Measurements from ENCODE around the gene EFHC1.
"Not testable (repeated sequence)": the region's sequence is repeated elsewhere in the genome, so short reads cannot be mapped to it uniquely, and the experiment has no call there.

The EFHC1 gene

DNA sequence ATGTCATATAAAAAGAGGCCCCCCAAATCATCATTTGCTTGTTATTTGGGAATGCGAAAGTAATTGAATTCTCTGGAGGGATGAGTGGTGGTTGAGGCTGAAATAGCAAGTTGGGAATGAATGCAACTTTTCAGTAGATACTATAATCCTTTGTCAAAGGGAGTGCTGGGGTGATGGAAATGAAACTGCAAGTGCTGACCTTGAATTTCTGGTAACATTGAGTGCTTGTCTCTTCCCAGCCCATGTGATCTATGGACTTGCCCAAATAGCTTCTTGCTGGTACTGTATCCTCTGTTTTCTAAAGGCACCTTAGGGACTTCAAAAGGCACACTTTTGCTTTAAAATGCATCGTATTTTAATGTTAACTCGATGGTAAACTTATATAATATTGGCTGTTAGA lies 43.4 kb upstream of the EFHC1 start:
- Mint-ChIP-seq H3K36me3 (ENCODE audit: low read depth) (peaks cover 11% of the 10 kb centered on the region), H3K9me3 (no peaks in the 10 kb centered on the region), H3K27ac (no peak overlapping the region), H3K27me3 (ENCODE audit: low read depth) (no peaks in the 10 kb centered on the region), H3K4me1 (peaks cover 7% of the 10 kb centered on the region), H3K4me3 (no peak overlapping the region)
- TF ChIP-seq, protein P1, sequence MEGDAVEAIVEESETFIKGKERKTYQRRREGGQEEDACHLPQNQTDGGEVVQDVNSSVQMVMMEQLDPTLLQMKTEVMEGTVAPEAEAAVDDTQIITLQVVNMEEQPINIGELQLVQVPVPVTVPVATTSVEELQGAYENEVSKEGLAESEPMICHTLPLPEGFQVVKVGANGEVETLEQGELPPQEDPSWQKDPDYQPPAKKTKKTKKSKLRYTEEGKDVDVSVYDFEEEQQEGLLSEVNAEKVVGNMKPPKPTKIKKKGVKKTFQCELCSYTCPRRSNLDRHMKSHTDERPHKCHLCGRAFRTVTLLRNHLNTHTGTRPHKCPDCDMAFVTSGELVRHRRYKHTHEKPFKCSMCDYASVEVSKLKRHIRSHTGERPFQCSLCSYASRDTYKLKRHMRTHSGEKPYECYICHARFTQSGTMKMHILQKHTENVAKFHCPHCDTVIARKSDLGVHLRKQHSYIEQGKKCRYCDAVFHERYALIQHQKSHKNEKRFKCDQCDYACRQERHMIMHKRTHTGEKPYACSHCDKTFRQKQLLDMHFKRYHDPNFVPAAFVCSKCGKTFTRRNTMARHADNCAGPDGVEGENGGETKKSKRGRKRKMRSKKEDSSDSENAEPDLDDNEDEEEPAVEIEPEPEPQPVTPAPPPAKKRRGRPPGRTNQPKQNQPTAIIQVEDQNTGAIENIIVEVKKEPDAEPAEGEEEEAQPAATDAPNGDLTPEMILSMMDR (IDR thresholded peaks at IDR 0.05; ENCODE audit: unreplicated experiment in 3 of 3): no peak

DNA sequence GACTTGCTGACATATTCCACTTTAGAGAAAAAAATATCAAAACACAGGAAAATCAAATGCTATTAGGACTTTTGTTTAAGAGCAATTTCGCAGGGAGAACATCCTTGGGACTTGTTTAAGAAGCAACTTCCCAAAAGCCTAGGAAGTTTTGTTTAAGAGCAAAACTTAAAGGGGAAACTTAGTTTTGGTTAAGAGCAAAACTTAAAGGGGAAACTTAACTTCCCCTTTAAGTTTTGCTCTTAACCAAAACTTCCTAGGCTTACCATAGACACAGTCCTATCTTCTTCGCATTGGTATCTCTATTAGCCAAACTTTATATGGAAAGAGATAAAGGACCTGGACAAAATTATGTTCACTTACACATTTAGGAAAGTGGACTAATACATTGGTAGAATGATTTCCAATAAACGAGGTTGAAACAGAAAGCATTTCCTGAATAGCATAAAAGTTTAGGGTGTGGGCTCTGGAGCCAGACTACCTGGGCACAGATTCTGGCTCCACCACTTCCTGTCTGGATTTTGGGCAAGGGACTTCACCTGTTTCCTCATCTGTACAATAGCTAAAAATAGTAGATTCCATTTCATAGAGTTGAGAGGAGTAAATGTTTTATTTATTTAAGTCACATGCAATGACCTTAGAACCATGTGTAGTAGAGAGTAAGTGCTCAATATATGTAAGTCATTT lies 42.5 kb upstream of the EFHC1 start:
- TF ChIP-seq, protein P1 (IDR thresholded peaks at IDR 0.05; ENCODE audit: unreplicated experiment in 3 of 3): no peak
- Mint-ChIP-seq H3K4me1 (no peaks in the 10 kb centered on the region), H3K4me3 (no peak overlapping the region), H3K36me3 (ENCODE audit: low read depth) (peaks cover 16% of the 10 kb centered on the region), H3K27ac (no peak overlapping the region), H3K27me3 (ENCODE audit: low read depth) (no peaks in the 10 kb centered on the region), H3K9me3 (no peaks in the 10 kb centered on the region)

DNA sequence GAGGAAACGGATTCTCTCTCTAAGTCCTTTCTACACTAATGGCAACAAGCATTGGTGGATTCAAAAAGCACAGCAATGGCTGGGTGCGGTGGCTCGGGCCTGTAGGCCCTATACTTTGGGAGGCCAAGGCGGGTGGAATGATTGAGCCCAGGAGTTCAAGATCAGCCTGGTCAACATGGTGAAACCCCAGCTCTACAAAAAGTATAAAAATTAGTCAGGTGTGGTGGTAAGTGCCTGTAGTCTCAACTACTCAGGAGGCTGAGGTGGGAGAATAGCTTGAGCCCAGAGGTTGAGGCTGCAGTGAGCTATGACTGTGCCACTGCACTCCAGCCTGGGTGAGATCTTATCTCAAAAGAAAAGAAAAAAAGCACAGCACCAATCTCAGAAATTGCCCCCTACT lies 38.9 kb upstream of the EFHC1 start:
- TF ChIP-seq, protein P1 (IDR thresholded peaks at IDR 0.05; ENCODE audit: unreplicated experiment in 3 of 3): no peak
- H3K4me1 Mint-ChIP-seq: no peaks in the 10 kb centered on the region
- H3K27ac Mint-ChIP-seq: no peak overlapping the region
- H3K9me3 Mint-ChIP-seq: no peaks in the 10 kb centered on the region
- H3K27me3 Mint-ChIP-seq (ENCODE audit: low read depth): no peaks in the 10 kb centered on the region
- peaks cover 18% of the 10 kb centered on the region for H3K36me3 Mint-ChIP-seq (ENCODE audit: low read depth)
- H3K4me3 Mint-ChIP-seq: no peak overlapping the region

DNA sequence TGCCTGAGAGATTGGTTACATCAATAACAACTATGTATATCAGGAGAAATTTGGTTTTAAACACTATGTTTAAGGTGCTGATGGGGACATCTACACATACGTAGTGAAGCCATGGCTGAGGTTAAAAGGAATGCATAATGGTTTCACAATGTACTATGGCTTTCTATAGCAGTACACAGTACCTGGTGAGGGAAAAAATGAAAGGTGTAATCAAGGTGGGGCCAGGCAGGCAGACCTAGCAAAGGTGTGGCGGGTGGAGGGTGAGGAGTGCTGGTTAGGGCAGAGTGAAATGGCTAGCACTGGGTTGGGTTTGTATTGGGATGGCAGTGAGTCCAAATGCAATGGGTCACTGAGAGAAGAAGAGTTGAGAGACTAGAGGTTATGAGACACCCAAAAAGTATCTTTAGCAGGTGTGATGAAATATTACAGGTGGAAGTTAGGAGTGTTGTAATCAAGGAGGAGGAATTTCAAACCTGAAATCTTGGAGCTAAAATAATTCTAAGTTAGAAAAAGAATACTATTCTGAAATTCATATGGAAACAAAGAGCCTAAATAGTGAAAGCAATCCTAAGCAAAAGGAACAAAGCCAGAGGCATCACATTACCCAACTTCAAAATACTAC lies 35.9 kb upstream of the EFHC1 start:
- Mint-ChIP-seq H3K4me1 (no peaks in the 10 kb centered on the region), H3K27me3 (ENCODE audit: low read depth) (no peaks in the 10 kb centered on the region), H3K4me3 (no peak overlapping the region), H3K36me3 (ENCODE audit: low read depth) (peaks cover 18% of the 10 kb centered on the region), H3K9me3 (peaks cover 6% of the 10 kb centered on the region), H3K27ac (no peak overlapping the region)
- TF ChIP-seq, protein P1 (IDR thresholded peaks at IDR 0.05; ENCODE audit: unreplicated experiment in 3 of 3): no peak

DNA sequence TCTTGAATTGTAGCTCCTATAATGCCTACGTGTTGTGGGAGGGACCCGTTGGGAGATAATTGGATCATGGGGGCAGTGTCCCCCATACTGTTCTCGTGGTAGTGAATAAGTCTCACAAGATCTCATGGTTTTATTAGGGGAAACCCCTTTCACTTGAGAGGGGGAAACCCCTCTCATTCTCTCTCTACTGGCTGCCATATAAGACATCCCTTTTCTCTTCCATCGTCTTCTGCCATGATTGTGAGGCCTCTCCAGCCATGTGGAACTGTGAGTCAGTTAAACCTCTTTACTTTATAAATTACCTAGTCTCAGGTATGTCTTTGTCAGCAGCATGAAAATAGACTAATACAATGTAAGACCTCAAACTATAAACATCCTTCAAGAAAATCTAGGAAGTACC lies 35.1 kb upstream of the EFHC1 start:
- no peak overlapping the region for H3K27ac Mint-ChIP-seq
- H3K27me3 Mint-ChIP-seq (ENCODE audit: low read depth): no peaks in the 10 kb centered on the region
- H3K9me3 Mint-ChIP-seq: peaks cover 6% of the 10 kb centered on the region
- TF ChIP-seq, protein P1 (IDR thresholded peaks at IDR 0.05; ENCODE audit: unreplicated experiment in 3 of 3): no peak
- H3K36me3 Mint-ChIP-seq (ENCODE audit: low read depth): peaks cover 18% of the 10 kb centered on the region
- no peak overlapping the region for H3K4me3 Mint-ChIP-seq
- no peaks in the 10 kb centered on the region for H3K4me1 Mint-ChIP-seq

DNA sequence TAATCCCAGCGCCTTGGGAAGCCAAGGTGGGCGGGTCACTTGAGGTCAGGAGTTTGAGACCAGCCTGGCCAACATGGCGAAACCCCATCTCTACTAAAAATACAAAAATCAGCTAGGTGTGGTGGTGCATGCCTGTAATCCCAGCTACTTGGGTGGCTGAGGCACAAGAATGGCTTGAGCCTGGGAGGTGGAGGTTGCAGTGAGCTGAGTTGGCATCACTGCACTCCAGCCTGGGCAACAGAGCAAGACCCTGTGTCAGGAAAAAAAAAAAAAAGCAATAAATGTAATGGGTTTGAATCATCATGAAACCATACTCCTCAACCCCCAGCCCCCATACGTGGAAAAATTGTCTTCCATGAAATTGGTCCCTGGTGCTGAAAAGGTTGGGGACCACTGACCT lies 32.0 kb upstream of the EFHC1 start:
- H3K4me3 Mint-ChIP-seq; H3K9me3 Mint-ChIP-seq; H3K27me3 Mint-ChIP-seq (ENCODE audit: low read depth); H3K4me1 Mint-ChIP-seq; H3K27ac Mint-ChIP-seq: not testable (repeated sequence)
- peaks cover 12% of the 10 kb centered on the region for H3K36me3 Mint-ChIP-seq (ENCODE audit: low read depth)
